OCI-LY7 (cell line): ENCODE results near the gene SORCS3.

Experiments
- CTCF ChIP-seq: fragments of 200-600 bp; sonication (generic); conservative IDR thresholded peaks from 2 replicates; pipeline ENCODE4 v1.5.1; 2014; ENCODE audit warnings: mild to moderate bottlenecking, antibody characterized with exemption, low read length, moderate library complexity, mixed read lengths
- EZH2phosphoT487 ChIP-seq: fragments of 200-600 bp; sonication (generic); IDR thresholded peaks from 2 replicates; pipeline ENCODE4 v1.6.1; 2018; ENCODE audit warnings: low read depth, borderline replicate concordance, mild to moderate bottlenecking, mixed run types, antibody characterized with exemption, low read length, moderate library complexity, mixed read lengths

GRCh38 chr10:104811166-104811565 lies 170.1 kb downstream of the SORCS3 start:
- TF ChIP-seq CTCF = no peak
- TF ChIP-seq EZH2phosphoT487 = no peak
